Measurements from ENCODE around the gene NISCH. TPM values are rescaled to one million over a fixed set of nuclear protein-coding genes. Genes with fewer than 3 reads are reported as not detected.
A peak's percentile ranks its signal among the peaks of the same experiment; 100 is the strongest.

Gene NISCH
- total RNA-seq, 1 donor from 2014 or later: 48.3 TPM

GRCh38 chr3:52433996-52434479 lies 21.4 kb upstream of the NISCH start:
- intact Hi-C loops (cut with micrococcal nuclease): no loop called here
- DNase-seq (no peak), ATAC-seq (no peak)

- intact Hi-C loops (cut with micrococcal nuclease): no loop called here
- ATAC-seq (no peak), DNase-seq (no peak)
Measured at GRCh38 chr3:52434491-52435115, 20.8 kb upstream of the NISCH start.

GRCh38 chr3:52435246-52436101 lies 19.9 kb upstream of the NISCH start:
- intact Hi-C loops (cut with micrococcal nuclease): no loop called here
- DNase-seq (no peak), ATAC-seq (no peak)

DNA sequence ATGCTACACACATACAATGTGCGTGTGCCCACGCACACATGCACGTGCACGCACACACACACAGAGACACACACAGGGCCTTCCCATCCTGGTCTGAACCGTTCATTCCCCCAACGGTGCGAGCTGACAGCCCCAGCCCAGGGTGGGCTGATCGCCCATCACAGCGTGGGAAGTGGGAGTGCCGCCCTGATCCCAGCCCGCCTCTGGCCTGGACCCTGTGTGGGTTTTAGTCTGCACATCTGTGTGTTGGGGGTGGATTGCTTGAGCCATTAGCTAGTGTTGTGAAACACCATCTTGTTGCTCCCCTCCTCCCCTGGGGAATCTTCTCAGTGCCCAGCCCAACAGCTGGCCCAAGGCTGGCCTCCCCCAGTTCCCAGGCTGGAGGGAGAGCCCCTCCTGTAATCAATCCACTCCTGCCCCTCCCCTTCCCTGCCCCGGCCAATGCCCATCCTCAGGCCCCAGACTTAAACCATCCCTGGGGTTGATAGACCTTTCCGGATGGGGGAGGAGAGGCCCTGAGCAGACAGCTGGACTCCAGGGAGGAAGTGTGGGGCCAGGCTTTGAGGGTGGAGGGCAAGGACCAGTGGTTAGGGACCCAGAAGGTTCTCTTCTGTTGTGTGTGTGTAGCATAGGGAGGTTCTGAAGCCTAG lies 18.8 kb upstream of the NISCH start:
- peak; percentile 64 for ATAC-seq
- intact Hi-C loops (cut with micrococcal nuclease): no loop called here
- peak; percentile 67 for DNase-seq

DNA sequence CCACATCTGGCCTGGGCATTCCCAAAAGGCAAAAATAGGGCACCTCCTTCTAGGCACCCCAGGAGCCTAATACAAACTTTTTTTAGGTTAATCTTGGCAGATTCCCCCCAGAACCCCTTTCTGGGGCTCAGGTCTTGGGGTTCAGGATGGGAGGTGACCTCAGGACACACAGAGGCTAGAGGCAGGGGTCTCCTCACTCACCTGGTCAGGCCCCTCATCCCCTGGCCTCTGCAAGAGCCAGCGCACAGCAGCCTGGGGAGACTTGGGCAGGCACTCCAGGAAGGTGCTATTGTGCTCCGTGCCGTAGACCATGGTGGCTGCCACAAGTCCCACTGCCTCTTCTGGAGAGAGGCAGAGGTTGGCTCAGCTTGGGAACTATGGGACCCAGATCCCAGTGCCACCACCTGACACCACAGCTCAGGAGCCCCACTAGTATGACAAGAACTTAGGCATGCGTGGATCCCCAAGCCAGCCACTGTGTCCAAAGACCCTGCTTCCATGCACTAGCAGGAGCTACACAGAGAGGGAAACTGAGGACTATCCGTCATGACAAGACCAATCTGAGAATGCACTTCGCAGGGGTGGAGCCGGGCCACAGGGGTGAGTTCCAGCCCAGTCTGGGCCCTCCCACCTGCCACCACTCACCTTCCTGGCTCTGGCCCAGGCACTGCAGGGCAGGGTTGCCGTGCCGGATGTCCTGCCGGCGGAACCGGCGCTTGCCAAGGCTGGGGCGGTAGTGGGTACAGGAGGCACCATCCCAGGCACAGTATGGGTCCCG lies 17.9 kb upstream of the NISCH start:
- intact Hi-C loops (cut with micrococcal nuclease): no loop called here
- ATAC-seq: no peak
- DNase-seq: no peak

GRCh38 chr3:52438104-52438376 lies 17.4 kb upstream of the NISCH start:
- intact Hi-C loops (cut with micrococcal nuclease): no loop called here
- no peak for DNase-seq
- ATAC-seq: no peak

- ATAC-seq: no peak
- DNase-seq: no peak
- intact Hi-C loops (cut with micrococcal nuclease): no loop called here
Measured at GRCh38 chr3:52438579-52439425, 16.6 kb upstream of the NISCH start.

DNA sequence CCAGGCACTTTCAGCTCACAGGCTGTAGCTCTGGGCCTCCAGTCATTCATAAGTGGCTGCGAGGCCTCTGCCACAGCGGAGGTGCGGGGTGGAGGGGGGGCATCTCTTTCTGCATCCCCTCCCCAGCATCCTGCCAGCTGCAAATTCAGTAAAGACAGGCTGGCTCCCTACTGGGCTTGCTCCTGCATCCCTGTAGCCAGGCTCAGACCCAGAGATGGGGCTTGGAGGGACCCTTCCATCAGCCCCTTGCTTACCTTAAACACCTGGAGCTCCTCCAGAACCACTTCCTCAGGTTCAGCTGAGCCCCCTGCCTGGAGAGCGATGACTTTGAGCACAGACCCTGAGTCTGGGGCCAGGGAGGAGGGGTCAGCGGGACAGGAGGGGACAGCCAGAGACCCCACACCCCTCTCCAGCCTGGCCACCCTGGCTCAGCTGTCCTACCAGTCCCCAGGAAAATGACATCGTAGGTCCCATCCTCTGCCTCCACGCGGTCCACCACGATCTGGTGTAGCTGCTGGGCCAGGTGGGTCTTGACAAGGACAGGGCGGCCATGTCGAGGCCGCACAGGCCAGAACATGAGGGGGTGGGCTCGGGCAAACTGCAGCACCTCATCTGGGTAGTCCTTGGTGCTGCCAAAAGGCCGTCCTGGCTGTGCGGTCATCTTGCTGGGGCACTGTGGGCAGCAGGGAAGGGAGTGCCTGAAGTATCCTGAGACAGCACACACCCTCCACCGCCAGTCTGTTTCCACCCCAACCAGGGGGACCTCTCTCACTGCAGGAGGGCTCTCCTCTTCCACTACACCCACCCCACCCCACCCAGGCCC lies 15.8 kb upstream of the NISCH start:
- intact Hi-C loops (cut with micrococcal nuclease): no loop called here
- ATAC-seq: no peak
- DNase-seq: no peak

DNA sequence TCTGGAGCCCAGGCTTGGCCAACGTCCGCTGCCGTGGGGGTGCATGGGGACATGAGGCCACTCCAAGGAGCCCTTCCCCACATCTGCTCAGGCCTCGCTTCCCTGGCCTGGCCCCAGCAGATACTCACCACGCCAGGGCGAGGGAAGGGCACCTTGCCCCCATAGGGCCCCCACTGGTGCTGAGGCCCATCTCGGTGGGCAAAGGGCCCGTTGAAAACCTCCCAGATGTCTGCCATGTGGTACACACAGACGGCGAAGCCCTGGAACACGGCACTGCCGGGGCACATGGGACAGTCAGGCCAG lies 15.2 kb upstream of the NISCH start:
- DNase-seq (no peak), ATAC-seq (no peak)
- intact Hi-C loops (cut with micrococcal nuclease): no loop called here

DNA sequence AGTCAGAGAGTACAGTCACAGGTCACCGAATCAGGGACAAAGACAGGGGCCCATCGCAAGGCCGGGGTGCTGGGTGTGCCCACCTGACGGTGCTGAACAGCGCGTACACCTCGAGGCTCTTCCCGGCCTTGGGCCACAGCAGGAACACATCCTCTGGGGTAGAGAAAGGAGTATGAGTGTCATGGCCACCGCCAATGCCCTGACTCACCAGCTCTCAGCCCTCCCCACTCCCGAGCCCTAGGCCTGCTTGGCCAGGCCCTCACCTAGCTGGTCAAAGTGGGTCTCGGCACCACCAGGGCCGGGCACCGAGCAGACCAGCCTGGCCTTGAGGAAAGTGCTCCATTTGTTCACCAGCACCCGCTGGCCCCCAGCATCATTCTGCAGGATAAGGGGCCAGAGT lies 14.7 kb upstream of the NISCH start:
- ATAC-seq (no peak), DNase-seq (no peak)
- intact Hi-C loops (cut with micrococcal nuclease): no loop called here

DNA sequence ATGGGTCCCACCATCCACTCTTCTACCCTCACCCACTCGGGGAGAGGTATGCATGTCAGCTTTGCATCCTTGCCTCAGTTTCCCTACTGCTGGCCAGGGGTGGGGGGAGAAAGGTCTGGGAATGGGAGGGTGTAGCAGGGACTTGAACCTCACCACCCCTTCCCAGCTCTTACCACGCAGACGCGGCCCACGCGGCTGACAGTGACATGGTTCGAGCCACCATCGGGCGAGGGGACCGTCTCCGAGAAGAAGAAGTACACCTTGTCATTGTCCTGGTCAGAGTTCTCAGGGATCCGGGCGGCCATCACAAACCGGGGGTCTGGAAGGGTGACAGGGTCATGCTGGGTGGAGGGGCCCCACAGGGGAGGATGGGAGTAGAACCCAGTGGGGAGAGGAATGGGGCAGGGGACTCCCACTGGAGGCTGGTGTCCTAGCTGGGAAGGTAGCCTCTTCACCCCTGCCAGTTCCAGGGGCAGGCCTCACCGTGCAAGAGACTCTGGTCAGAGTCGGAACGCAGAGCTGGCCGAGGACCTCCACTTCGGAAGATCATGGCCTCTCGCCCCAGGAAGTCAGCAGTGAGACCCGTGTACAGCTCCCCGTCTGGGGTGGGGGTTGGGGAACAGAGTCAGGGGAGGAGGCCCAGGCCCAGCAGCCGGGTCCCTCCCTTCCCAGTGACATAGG lies 14.2 kb upstream of the NISCH start:
- DNase-seq (no peak), ATAC-seq (no peak)
- intact Hi-C loops (cut with micrococcal nuclease): no loop called here

DNA sequence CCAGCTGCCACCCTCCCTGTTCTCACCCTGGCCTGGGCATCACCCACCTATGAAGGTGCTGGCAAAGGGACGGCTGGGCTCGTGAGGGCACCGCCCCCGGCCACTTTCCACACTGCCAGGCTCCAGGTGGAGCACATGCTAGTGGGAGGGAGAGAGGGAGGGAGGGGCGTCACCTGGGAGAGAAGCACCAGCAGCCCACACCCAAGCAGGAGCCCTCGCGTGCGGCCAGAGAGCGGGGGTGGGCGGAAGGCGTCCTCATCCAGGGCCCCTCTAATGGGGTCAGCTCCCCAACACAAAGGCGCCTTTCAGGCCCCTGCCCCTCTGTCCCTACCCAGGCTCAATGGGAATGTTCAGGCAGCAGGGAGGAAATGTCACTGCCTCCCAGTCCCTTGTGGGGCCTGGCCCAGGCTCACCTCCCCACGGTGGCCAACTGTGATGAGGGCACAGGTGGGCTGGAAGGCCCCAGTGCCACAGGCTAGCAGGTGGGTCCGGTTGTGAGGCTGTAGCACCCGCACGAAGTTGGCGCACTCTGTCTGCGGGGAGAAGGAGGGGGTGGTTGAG lies 13.6 kb upstream of the NISCH start:
- ATAC-seq: no peak
- no peak for DNase-seq
- intact Hi-C loops (cut with micrococcal nuclease): no loop called here

GRCh38 chr3:52442409-52443267 lies 12.8 kb upstream of the NISCH start:
- intact Hi-C loops (cut with micrococcal nuclease): no loop called here
- ATAC-seq (no peak), DNase-seq (no peak)

GRCh38 chr3:52443268-52443610 lies 12.2 kb upstream of the NISCH start:
- intact Hi-C loops (cut with micrococcal nuclease): no loop called here
- DNase-seq (no peak), ATAC-seq (no peak)

- no peak for ATAC-seq
- intact Hi-C loops (cut with micrococcal nuclease): no loop called here
- DNase-seq: no peak
Measured at GRCh38 chr3:52443791-52444687, 11.4 kb upstream of the NISCH start.
